ENCODE results near the gene ZNF761. TPM values are rescaled to one million over a fixed set of nuclear protein-coding genes. Genes with fewer than 3 reads are reported as not detected.
"Not testable (repeated sequence)": the region's sequence is repeated elsewhere in the genome, so short reads cannot be mapped to it uniquely, and the experiment has no call there.

Gene ZNF761
- total and polyA plus RNA-seq, 10 donors: 5.9 to 14.2 (median 10.4) TPM

- peaks cover 0 to 48% (median 14%) of the 10 kb centered on the region in 8 donors for H3K9me3 ChIP-seq
- WGBS, 5 donors: 0 to 2% (median 0%) methylated on average over 33 to 55 of the region's 55 CpGs
- H3K27ac ChIP-seq: peak within 1 kb of the TSS; percentile 42 to 88 (median 82)
- H3K36me3 ChIP-seq: peaks cover 0 to 18% (median 0%) of the 10 kb centered on the region in 6 donors
- peak within 1 kb of the TSS; percentile 52 to 82 (median 62) for H3K4me3 ChIP-seq
- DNase-seq: peak; percentile 98
- TF ChIP-seq POLR2A (IDR thresholded peaks at IDR 0.05): no peak
- peak; percentile 90 to 93 (median 92) for TF ChIP-seq POLR2AphosphoS5 (IDR thresholded peaks at IDR 0.05)
- peaks cover 0 to 22% (median 0%) of the 10 kb centered on the region in 7 donors for H3K27me3 ChIP-seq (replicated peaks in 1 of 7)
- intact Hi-C loops (cut with DNase I; ENCODE audit: low total_unique reads): no loop called here
- H3K4me1 ChIP-seq: peaks cover 0 to 22% (median 19%) of the 10 kb centered on the region in 6 donors
Measured at GRCh38 chr19:53467485-53468262, 35.9 kb downstream of the ZNF761 start, which contains the start of gene ZNF813. Gene ZNF813, plus strand, starts transcription at chr19:53467733. Its CDS starts 16,090 bp downstream, at chr19:53483823.

- WGBS, 5 donors: 38 to 49% (median 45%) methylated on average over 8 of the region's 8 CpGs
- Histone ChIP-seq H3K9me3 (peaks cover 0 to 47% (median 12%) of the 10 kb centered on the region in 8 donors), H3K27me3 (replicated peaks in 1 of 7) (peaks cover 0 to 14% (median 0%) of the 10 kb centered on the region in 7 donors), H3K4me1 (peaks cover 0 to 22% (median 19%) of the 10 kb centered on the region in 6 donors), H3K4me3 (peak overlapping the region in 7 of 8 donors; percentile 52 to 82 (median 63)), H3K36me3 (peaks cover 0 to 28% (median 0%) of the 10 kb centered on the region in 6 donors)
- DNase-seq; H3K27ac ChIP-seq; intact Hi-C loops (cut with DNase I; ENCODE audit: low total_unique reads): not testable (repeated sequence)
Measured at GRCh38 chr19:53468628-53469027, 36.8 kb downstream of the ZNF761 start.

- intact Hi-C loops (cut with DNase I; ENCODE audit: low total_unique reads): no loop called here
- Histone ChIP-seq H3K9me3 (peaks cover 0 to 68% (median 43%) of the 10 kb centered on the region in 8 donors), H3K4me3 (no peak overlapping the region), H3K36me3 (peaks cover 0 to 61% (median 9%) of the 10 kb centered on the region in 6 donors), H3K27me3 (replicated peaks in 1 of 7) (no peaks in the 10 kb centered on the region), H3K27ac (no peak overlapping the region), H3K4me1 (peaks cover 0 to 16% (median 16%) of the 10 kb centered on the region in 6 donors)
- TF ChIP-seq POLR2A (IDR thresholded peaks at IDR 0.05) (no peak), POLR2AphosphoS5 (IDR thresholded peaks at IDR 0.05) (no peak)
- no peak for DNase-seq
- WGBS, 5 donors: 87 to 97% (median 94%) methylated on average over 7 of the region's 7 CpGs
Measured at GRCh38 chr19:53471916-53472315, 40.1 kb downstream of the ZNF761 start.

- Histone ChIP-seq H3K9me3 (peaks cover 4 to 97% (median 72%) of the 10 kb centered on the region in 8 donors), H3K36me3 (peaks cover 5 to 90% (median 30%) of the 10 kb centered on the region in 6 donors)
- H3K27me3 ChIP-seq (replicated peaks in 1 of 7); H3K27ac ChIP-seq; H3K4me3 ChIP-seq; DNase-seq; intact Hi-C loops (cut with DNase I; ENCODE audit: low total_unique reads); H3K4me1 ChIP-seq: not testable (repeated sequence)
- 13 to 54% (median 39%) methylated on average over 1 of the region's 1 CpG for WGBS, 5 donors
Measured at GRCh38 chr19:53474832-53475231, 43.0 kb downstream of the ZNF761 start.

- H3K4me3 ChIP-seq; H3K27ac ChIP-seq; H3K4me1 ChIP-seq; H3K27me3 ChIP-seq (replicated peaks in 1 of 7); intact Hi-C loops (cut with DNase I; ENCODE audit: low total_unique reads); DNase-seq: not testable (repeated sequence)
- H3K36me3 ChIP-seq: peaks cover 5 to 96% (median 33%) of the 10 kb centered on the region in 6 donors
- WGBS, 5 donors: 82 to 89% (median 88%) methylated on average over 6 of the region's 6 CpGs
- peaks cover 5 to 97% (median 78%) of the 10 kb centered on the region in 8 donors for H3K9me3 ChIP-seq
Measured at GRCh38 chr19:53475470-53475869, 43.7 kb downstream of the ZNF761 start.

GRCh38 chr19:53483751-53484150 is 52.0 kb downstream of the ZNF761 start:
- WGBS, 5 donors: 95 to 100% (median 97%) methylated on average over 2 of the region's 2 CpGs
- Histone ChIP-seq H3K9me3 (peaks cover 12 to 100% (median 97%) of the 10 kb centered on the region in 8 donors), H3K36me3 (peaks cover 9 to 96% (median 58%) of the 10 kb centered on the region in 6 donors)
- H3K4me1 ChIP-seq; H3K27ac ChIP-seq; intact Hi-C loops (cut with DNase I; ENCODE audit: low total_unique reads); H3K4me3 ChIP-seq; DNase-seq; H3K27me3 ChIP-seq (replicated peaks in 1 of 7): not testable (repeated sequence)

All from spleen (tissue), 11 donors.